Astrocyte of the cerebellum (primary cell): ENCODE measurements around the gene NTNG2.

Experiments used
- DNase-seq: peaks from one replicate; pipeline ENCODE4 v3.0.0-alpha.2; 2011; ENCODE audit warnings: low read depth
- H3K4me3 ChIP-seq: 2 replicates; pipeline ENCODE4 v1.5.1; 2011; ENCODE audit warnings: mild to moderate bottlenecking, low read depth, low read length, moderate library complexity
- CTCF ChIP-seq: IDR thresholded peaks from 2 replicates; pipeline ENCODE4 v1.5.1; 2012; ENCODE audit warnings: low read length, low read depth, moderate library complexity, mild to moderate bottlenecking; ENCODE audit errors: missing control alignments
- in situ Hi-C: cut with HindIII; loops from 2 replicates; pipeline ENCODE4 v1.10.0; 2017; ENCODE audit warnings: low sequenced_read_pairs

The NTNG2 gene

GRCh38 chr9:132216861-132217619 is 55.2 kb downstream of the NTNG2 start:
- in situ Hi-C loops, result no loop called here
- DNase-seq, result no peak
- TF ChIP-seq CTCF, result no peak
- H3K4me3 ChIP-seq, result no peak overlapping the region

GRCh38 chr9:132218208-132218607 is 56.4 kb downstream of the NTNG2 start:
- in situ Hi-C loops, result no loop called here
- H3K4me3 ChIP-seq, result no peak overlapping the region
- TF ChIP-seq CTCF, result no peak
- DNase-seq, result no peak

GRCh38 chr9:132221941-132222340 is 60.1 kb downstream of the NTNG2 start:
- TF ChIP-seq CTCF, result no peak
- in situ Hi-C loops, result no loop called here
- no peak for DNase-seq
- H3K4me3 ChIP-seq, result no peak overlapping the region

- in situ Hi-C loops, result no loop called here
- DNase-seq, result no peak
- H3K4me3 ChIP-seq, result no peak overlapping the region
- TF ChIP-seq CTCF, result no peak
Observed at GRCh38 chr9:132224645-132225044, 62.8 kb downstream of the NTNG2 start.

- no peak overlapping the region for H3K4me3 ChIP-seq
- TF ChIP-seq CTCF, result no peak
- no peak for DNase-seq
- in situ Hi-C loops, result no loop called here
Observed at GRCh38 chr9:132226571-132227430, 64.9 kb downstream of the NTNG2 start.

DNA sequence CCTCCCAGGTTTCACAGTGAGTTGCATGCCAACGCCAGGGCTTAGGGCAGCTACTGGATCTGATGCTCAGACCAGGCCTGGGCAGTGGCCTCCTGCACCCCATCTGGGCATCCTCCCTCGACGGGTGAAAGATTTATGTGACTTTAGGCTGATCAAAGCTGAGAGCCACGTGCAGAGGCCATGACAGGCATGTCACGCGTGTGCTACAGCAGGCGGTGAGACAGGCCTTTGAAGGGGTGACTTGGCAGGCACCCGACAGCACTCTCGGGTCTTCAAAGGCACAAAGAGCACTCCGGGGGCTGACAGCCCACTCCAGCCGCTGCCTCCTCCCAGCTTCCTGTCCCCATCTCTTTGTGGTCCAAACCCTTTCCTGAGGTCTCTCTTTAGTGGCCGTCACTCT is 66.2 kb downstream of the NTNG2 start:
- no peak for DNase-seq
- H3K4me3 ChIP-seq, result no peak overlapping the region
- in situ Hi-C loops, result no loop called here
- no peak for TF ChIP-seq CTCF
